ENCODE measurements around the gene RGS5.

GRCh38 chr1:163162381-163162914 lies 40.3 kb downstream of the RGS5 start:
- no peak for TF ChIP-seq CTCF (IDR thresholded peaks at IDR 0.05)
- no peak for TF ChIP-seq ZFX (IDR thresholded peaks at IDR 0.05; ENCODE audit: borderline replicate concordance)

Measured in 22Rv1 (cell line).